B cell (primary cell): ENCODE data around the gene FAM53A. TPM values are rescaled to one million over a fixed set of nuclear protein-coding genes. Genes with fewer than 3 reads are reported as not detected.

ENCODE experiments used
- ATAC-seq: fragments of 200-7000 bp; cut with Tn5 transposase; one replicate; pipeline ENCODE4 v1.10.0; 2021; ENCODE audit warnings: low read depth, mild to moderate bottlenecking, moderate number of reproducible peaks, moderate library complexity
- CTCF ChIA-PET: fragments of 350-600 bp; sonication (Branson Sonifier 250); formaldehyde crosslinking; loops from one replicate; lab custom pipeline; 2021; ENCODE audit warnings: antibody characterized with exemption, inconsistent platforms; lab: Charles Lee
- POLR2A ChIA-PET: fragments of 350-600 bp; sonication (Branson Sonifier 250); formaldehyde crosslinking; loops from one replicate; lab custom pipeline; 2021; ENCODE audit warnings: antibody characterized with exemption; lab: Charles Lee
- DNase-seq: peaks from one replicate; pipeline ENCODE4 v3.0.0; 2013
- H2AFZ ChIP-seq: 2 replicates; pipeline ENCODE4 v1.6.1; 2012; ENCODE audit warnings: mild to moderate bottlenecking, low read depth, low read length; ENCODE audit not compliant: insufficient read depth, poor library complexity, severe bottlenecking
- H3K27ac ChIP-seq, 2 donors: 1 replicate in 1 of 2; 2 replicates in 1 of 2; pipeline ENCODE4 v1.5.1; 2012 to 2013; ENCODE audit warnings: low read length in 2 of 2, mild to moderate bottlenecking in 2 of 2, moderate library complexity in 1 of 2
- H3K27me3 ChIP-seq, 4 experiments: fragments of 200-600 bp in 1 of 4; sonication (generic) in 1 of 4; replicated peaks in 1 of 4; 1 replicate in 2 of 4; 2 replicates in 2 of 4; pipeline versions ENCODE4 v1.6.1 to v1.7.0; 2013 to 2016; ENCODE audit warnings: low read length in 3 of 4, mild to moderate bottlenecking in 2 of 4, mixed read lengths in 1 of 4, moderate library complexity in 1 of 4; ENCODE audit not compliant: insufficient read depth in 4 of 4, control insufficient read depth in 3 of 4; ENCODE audit errors: control extremely low read depth in 1 of 4
- H3K36me3 ChIP-seq, 2 experiments: replicated peaks in 1 of 2; 1 replicate in 1 of 2; 2 replicates in 1 of 2; pipeline versions ENCODE4 v1.6.1 to v1.7.1; 2013; ENCODE audit warnings: low read length in 1 of 2; ENCODE audit not compliant: insufficient read depth in 2 of 2, control insufficient read depth in 1 of 2; ENCODE audit errors: control extremely low read depth in 1 of 2, extremely low read depth in 1 of 2
- H3K4me1 ChIP-seq, 2 donors: fragments of 200-600 bp in 1 of 2; sonication (generic) in 1 of 2; 1 replicate in 1 of 2; 2 replicates in 1 of 2; pipeline versions ENCODE4 v1.5.1 to v1.6.1; 2013 to 2017; ENCODE audit warnings: low read length in 2 of 2; ENCODE audit not compliant: control insufficient read depth in 2 of 2, insufficient read depth in 2 of 2
- H3K4me2 ChIP-seq: replicated peaks from 2 replicates; pipeline ENCODE3; 2012; ENCODE audit warnings: mild to moderate bottlenecking, low read depth, low read length; ENCODE audit not compliant: poor library complexity, severe bottlenecking
- H3K4me3 ChIP-seq, 5 experiments: fragments of 200-600 bp in 1 of 5; sonication (generic) in 1 of 5; 1 replicate in 3 of 5; 2 replicates in 2 of 5; pipeline versions ENCODE4 v1.5.1 to v1.7.0; 2011 to 2016; ENCODE audit warnings: low read length in 4 of 5, mild to moderate bottlenecking in 4 of 5, low read depth in 2 of 5, control low read depth in 1 of 5, moderate library complexity in 1 of 5; ENCODE audit not compliant: insufficient read depth in 1 of 5; ENCODE audit errors: control extremely low read depth in 1 of 5, extremely low read depth in 1 of 5
- H3K79me2 ChIP-seq: fragments of 200-600 bp; sonication (generic); one replicate; pipeline ENCODE4 v1.6.0; 2016; ENCODE audit warnings: low read length; ENCODE audit not compliant: control insufficient read depth, insufficient read depth
- H3K9ac ChIP-seq: fragments of 200-600 bp; sonication (generic); 2 replicates; pipeline ENCODE4 v1.6.1; 2017; ENCODE audit warnings: mild to moderate bottlenecking, low read length, moderate library complexity
- H3K9me3 ChIP-seq, 3 donors: one replicate each; pipeline versions ENCODE4 v1.6.1 to v1.7.1; 2013; ENCODE audit warnings: low read length in 2 of 3; ENCODE audit not compliant: control insufficient read depth in 2 of 3, insufficient read depth in 1 of 3; ENCODE audit errors: control extremely low read depth in 1 of 3
- H4K20me1 ChIP-seq: 2 replicates; pipeline ENCODE4 v1.6.0; 2012; ENCODE audit warnings: mild to moderate bottlenecking, low read length; ENCODE audit not compliant: insufficient read depth, control insufficient read depth, poor library complexity, severe bottlenecking
- H3K27ac Mint-ChIP-seq: one replicate; pipeline ENCODE4 v1.8.0; 2021; ENCODE audit warnings: mixed read lengths
- H3K27me3 Mint-ChIP-seq: one replicate; pipeline ENCODE4 v1.8.0; 2021; ENCODE audit warnings: mixed read lengths
- H3K4me1 Mint-ChIP-seq: one replicate; pipeline ENCODE4 v1.8.0; 2021; ENCODE audit warnings: mixed read lengths
- H3K4me3 Mint-ChIP-seq: one replicate; pipeline ENCODE4 v1.8.0; 2021; ENCODE audit warnings: mixed read lengths
- H3K9me3 Mint-ChIP-seq: one replicate; pipeline ENCODE4 v1.8.0; 2022; ENCODE audit warnings: mixed read lengths; ENCODE audit not compliant: insufficient read depth
- EZH2 ChIP-seq: IDR thresholded peaks from 2 replicates; pipeline ENCODE4 v1.6.1; 2012; ENCODE audit warnings: borderline replicate concordance, low read depth, mild to moderate bottlenecking, moderate library complexity, low read length; ENCODE audit not compliant: insufficient read depth, poor library complexity, severe bottlenecking
- WGBS: methylation state at CpG from one replicate; pipeline ENCODE4 v1.1.5; 2013; ENCODE audit warnings: missing lambda C conversion rate; ENCODE audit not compliant: insufficient coverage; 5-methylcytosine and 5-hydroxymethylcytosine counted together
- intact Hi-C: fragments of 100-400 bp; cut with micrococcal nuclease; formaldehyde crosslinking; loops from one replicate; pipeline ENCODE4 v1.10.0; 2022
- polyA plus RNA-seq: library from polyadenylated mRNA; depleted of rRNA; stranded (reverse); fragments of >200 nt; gene quantifications from 2 replicates; pipeline ENCODE4 v1.2.3, GENCODE V29; 2012
- total RNA-seq, 2 donors: library from RNA; stranded (reverse); fragments of 120-200 nt in 1 of 2; gene quantifications; 1 replicate in 1 of 2; 2 replicates in 1 of 2; pipeline versions ENCODE4 v1.2.3 to v1.2.4, GENCODE V29; 2013 to 2022
- TF ChIP-seq, protein P1 (sequence below): fragments of 200-600 bp; IDR thresholded peaks from one replicate; pipeline ENCODE4 v1.8.0; 2022; ENCODE audit warnings: antibody characterized with exemption, mild to moderate bottlenecking

The FAM53A gene
- total and polyA plus RNA-seq, 2 donors (not counting 1 experiment from before 2014, with no cell fraction given): 2.2 to 4.2 TPM

DNA sequence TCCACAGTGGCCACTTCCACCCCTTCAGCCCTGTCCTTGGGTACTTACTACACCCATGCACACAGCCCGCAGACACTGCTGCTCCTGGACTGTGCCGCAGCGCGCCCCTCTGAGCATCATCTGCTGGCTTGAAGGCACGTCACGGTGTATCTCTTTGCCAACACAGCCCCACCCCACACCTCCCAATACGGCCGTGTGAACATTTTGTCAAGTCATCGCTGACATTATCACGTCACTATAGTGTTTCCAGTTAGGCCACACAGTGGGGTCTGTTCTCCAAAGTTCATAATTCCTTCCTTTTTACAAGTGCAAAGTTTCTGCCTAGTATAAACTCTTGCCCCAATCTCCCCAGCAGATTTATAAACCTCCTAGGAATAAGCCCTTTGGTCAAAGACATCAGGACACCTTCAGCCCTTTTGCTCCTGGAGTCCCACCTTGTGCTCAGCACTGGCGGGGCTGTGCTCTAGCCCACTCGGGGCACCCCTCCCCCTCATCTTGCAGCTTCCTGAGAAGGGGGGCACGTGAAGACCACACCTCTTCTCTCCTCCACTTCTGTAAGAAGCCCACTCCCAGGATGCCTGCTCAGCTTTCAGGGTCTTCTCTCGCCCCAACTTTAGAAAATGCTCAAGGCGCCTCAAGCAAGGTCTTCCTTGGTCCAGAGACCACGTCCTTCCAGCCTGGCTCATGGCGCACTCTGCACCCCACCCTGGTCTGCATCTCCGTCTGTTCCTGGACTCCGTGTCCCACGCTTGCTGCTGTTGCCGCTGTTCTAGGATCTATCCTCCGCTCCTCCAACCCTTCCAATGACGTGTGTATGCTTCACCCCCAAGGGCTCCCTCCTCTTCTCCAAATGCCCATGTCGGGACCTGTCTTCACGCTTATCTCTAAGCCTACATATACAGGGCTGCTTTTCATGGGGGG lies 7.2 kb downstream of the FAM53A start:
- peaks cover 0 to 3% (median 0%) of the 10 kb centered on the region in 3 donors for H3K9me3 ChIP-seq
- WGBS: 80% methylated on average over 21 of the region's 25 CpGs
- H3K4me1 ChIP-seq: no peaks in the 10 kb centered on the region
- no peaks in the 10 kb centered on the region for H4K20me1 ChIP-seq
- H3K4me3 ChIP-seq: no peak overlapping the region
- H3K27me3 ChIP-seq: no peaks in the 10 kb centered on the region
- no peak for DNase-seq
- POLR2A ChIA-PET: no interaction called here
- no peaks in the 10 kb centered on the region for H3K4me1 Mint-ChIP-seq
- H3K9me3 Mint-ChIP-seq: no peaks in the 10 kb centered on the region
- H3K27ac Mint-ChIP-seq: no peak overlapping the region
- no peak overlapping the region for H3K27ac ChIP-seq
- peaks cover 5% of the 10 kb centered on the region for H3K79me2 ChIP-seq
- CTCF ChIA-PET: interaction anchor here (1.8 kb wide), 1 partner anchor 16 kb away, joined by 6 read pairs; no protein-coding TSS in a partner anchor
- no peak for ATAC-seq
- no peak overlapping the region for H3K4me3 Mint-ChIP-seq
- H3K9ac ChIP-seq: no peak overlapping the region
- TF ChIP-seq, protein P1, sequence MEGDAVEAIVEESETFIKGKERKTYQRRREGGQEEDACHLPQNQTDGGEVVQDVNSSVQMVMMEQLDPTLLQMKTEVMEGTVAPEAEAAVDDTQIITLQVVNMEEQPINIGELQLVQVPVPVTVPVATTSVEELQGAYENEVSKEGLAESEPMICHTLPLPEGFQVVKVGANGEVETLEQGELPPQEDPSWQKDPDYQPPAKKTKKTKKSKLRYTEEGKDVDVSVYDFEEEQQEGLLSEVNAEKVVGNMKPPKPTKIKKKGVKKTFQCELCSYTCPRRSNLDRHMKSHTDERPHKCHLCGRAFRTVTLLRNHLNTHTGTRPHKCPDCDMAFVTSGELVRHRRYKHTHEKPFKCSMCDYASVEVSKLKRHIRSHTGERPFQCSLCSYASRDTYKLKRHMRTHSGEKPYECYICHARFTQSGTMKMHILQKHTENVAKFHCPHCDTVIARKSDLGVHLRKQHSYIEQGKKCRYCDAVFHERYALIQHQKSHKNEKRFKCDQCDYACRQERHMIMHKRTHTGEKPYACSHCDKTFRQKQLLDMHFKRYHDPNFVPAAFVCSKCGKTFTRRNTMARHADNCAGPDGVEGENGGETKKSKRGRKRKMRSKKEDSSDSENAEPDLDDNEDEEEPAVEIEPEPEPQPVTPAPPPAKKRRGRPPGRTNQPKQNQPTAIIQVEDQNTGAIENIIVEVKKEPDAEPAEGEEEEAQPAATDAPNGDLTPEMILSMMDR: no peak
- no peak for TF ChIP-seq EZH2
- H3K4me2 ChIP-seq: no peak overlapping the region
- H3K36me3 ChIP-seq: no peaks in the 10 kb centered on the region
- H2AFZ ChIP-seq: no peak overlapping the region
- H3K27me3 Mint-ChIP-seq: no peaks in the 10 kb centered on the region
- intact Hi-C loops: no loop called here

DNA sequence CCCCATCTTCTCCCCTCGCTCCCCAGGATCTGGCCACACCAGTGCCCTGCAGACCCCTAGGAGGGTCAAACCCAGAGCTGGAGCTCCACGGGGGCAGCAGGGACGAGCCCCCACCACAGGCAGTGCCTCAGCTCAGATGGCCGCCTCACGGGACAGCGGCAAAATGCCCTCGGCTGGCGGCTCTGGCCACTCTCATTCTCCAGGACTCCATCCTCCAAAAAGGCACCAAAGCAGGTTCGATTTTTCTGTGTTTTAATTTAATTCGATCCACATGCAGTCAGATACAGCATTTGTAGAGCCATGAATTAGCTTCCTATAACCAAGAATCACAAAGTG lies 8.3 kb downstream of the FAM53A start:
- Histone ChIP-seq H3K9me3 (no peaks in the 10 kb centered on the region), H3K36me3 (no peaks in the 10 kb centered on the region), H3K27ac (no peak overlapping the region), H3K4me3 (no peak overlapping the region), H3K4me2 (no peak overlapping the region), H4K20me1 (no peaks in the 10 kb centered on the region), H3K79me2 (peaks cover 5% of the 10 kb centered on the region), H3K4me1 (no peaks in the 10 kb centered on the region), H2AFZ (no peak overlapping the region), H3K27me3 (no peaks in the 10 kb centered on the region), H3K9ac (no peak overlapping the region)
- DNase-seq (no peak), ATAC-seq (no peak)
- POLR2A ChIA-PET: interaction anchor here (0.7 kb wide), 1 partner anchor 187 kb away, joined by 3 read pairs; no protein-coding TSS in a partner anchor
- 82% methylated on average over 9 of the region's 10 CpGs for WGBS
- H3K4me1 Mint-ChIP-seq: no peaks in the 10 kb centered on the region
- no peak overlapping the region for H3K27ac Mint-ChIP-seq
- intact Hi-C loops: no loop called here
- no peaks in the 10 kb centered on the region for H3K27me3 Mint-ChIP-seq
- CTCF ChIA-PET: interaction anchor here (1.8 kb wide), 1 partner anchor 17 kb away, joined by 6 read pairs; no protein-coding TSS in a partner anchor
- no peaks in the 10 kb centered on the region for H3K9me3 Mint-ChIP-seq
- H3K4me3 Mint-ChIP-seq: no peak overlapping the region
- TF ChIP-seq EZH2: no peak
- TF ChIP-seq, protein P1: no peak
